GM12878 (cell line): ENCODE measurements around the gene GPR75. TPM values are rescaled to one million over a fixed set of nuclear protein-coding genes. Genes with fewer than 3 reads are reported as not detected.

Source experiments
- CHD1 ChIP-seq: IDR thresholded peaks from 2 replicates; pipeline ENCODE4 v1.6.1; 2012; ENCODE audit warnings: low read depth, low read length, improper control_type of control experiment
- CUX1 ChIP-seq: IDR thresholded peaks from 2 replicates; pipeline ENCODE4 v1.6.1; 2012; ENCODE audit warnings: improper control_type of control experiment, low read depth, low read length; ENCODE audit not compliant: insufficient replicate concordance
- EP300 ChIP-seq, 2 experiments: fragments of 150-350 bp in 1 of 2; IDR thresholded peaks; 2 replicates each; pipeline ENCODE4 v1.6.1; 2011 to 2012; ENCODE audit warnings: low read depth in 2 of 2, low read length in 2 of 2, borderline replicate concordance in 1 of 2, improper control_type of control experiment in 1 of 2, inconsistent platforms in 1 of 2; ENCODE audit not compliant: control insufficient read depth in 1 of 2
- NKRF ChIP-seq: fragments of 450-650 bp; conservative IDR thresholded peaks from 2 replicates; pipeline ENCODE4 v1.6.1; 2017; ENCODE audit warnings: mild to moderate bottlenecking, moderate library complexity
- POLR2AphosphoS2 ChIP-seq: IDR thresholded peaks from 2 replicates; pipeline ENCODE4 v1.6.1; 2011; ENCODE audit warnings: low read depth, mild to moderate bottlenecking, low read length, improper control_type of control experiment, moderate library complexity
- TCF3 ChIP-seq: IDR thresholded peaks from 2 replicates; pipeline ENCODE4 v1.6.1; 2012; ENCODE audit warnings: low read depth, mild to moderate bottlenecking, low read length, borderline replicate concordance; ENCODE audit not compliant: insufficient read depth
- ZBTB33 ChIP-seq: fragments of 450-650 bp; IDR thresholded peaks from 2 replicates; pipeline ENCODE4 v1.6.1; 2017; ENCODE audit warnings: mild to moderate bottlenecking
- polyA plus RNA-seq, 11 experiments: library from polyadenylated mRNA; depleted of rRNA in 4 of 11; unstranded in 6 of 11; stranded (reverse) in 5 of 11; fragments of >200 nt; fragmentation: Nextera tagmentation in 4 of 11; fragmentation: Illumina TruSeq in 1 of 11; extraction: Ambion mirVana in 4 of 11; extraction: Trizol in 1 of 11; gene quantifications; 1 replicate in 1 of 11; 2 replicates in 10 of 11; pipeline versions ENCODE4 v1.2.1 to v1.2.3, GENCODE V29; 2011 to 2016; ENCODE audit warnings: inconsistent platforms in 2 of 11, missing spikeins in 2 of 11, low read depth in 1 of 11
- total RNA-seq, 4 experiments: library from RNA; depleted of rRNA in 3 of 4; stranded (reverse); fragments of >200 nt in 3 of 4; fragmentation: Illumina TruSeq in 1 of 4; extraction: Trizol in 1 of 4; gene quantifications; 2 replicates each; pipeline versions ENCODE4 v1.2.1 to v1.2.3, GENCODE V29; 2013 to 2021

GPR75 gene
- total and polyA plus RNA-seq, 10 of the 15 experiments (the other 5 are each of a cell fraction or from before 2014, with no cell fraction given), result 0.02 to 3.5 (median 2.3) TPM; not detected in 2

GRCh38 chr2:53848062-53848461, 11.7 kb downstream of the GPR75 start (continued):
- TF ChIP-seq POLR2AphosphoS2 (no peak), NKRF (no peak), CUX1 (no peak), TCF3 (no peak), EP300 (IDR thresholded peaks at IDR 0.05; ENCODE audit: borderline replicate concordance in 1 of 2, control insufficient read depth in 1 of 2, low read depth in 2 of 2, low read length in 2 of 2) (no peak), ZBTB33 (no peak), CHD1 (no peak)
- TF ChIP-seq, all 136 proteins: peak for 0
